GM19372 (cell line): ENCODE measurements around the gene IFFO2.
A peak's percentile ranks its signal among the peaks of the same experiment; 100 is the strongest.

Experiments
- ATAC-seq: cut with Tn5 transposase; IDR thresholded peaks from one replicate; pipeline ENCODE4 v1.9.1; 2021; ENCODE audit warnings: mild to moderate bottlenecking, low read depth, moderate library complexity; ENCODE audit not compliant: unreplicated experiment

Gene IFFO2

DNA sequence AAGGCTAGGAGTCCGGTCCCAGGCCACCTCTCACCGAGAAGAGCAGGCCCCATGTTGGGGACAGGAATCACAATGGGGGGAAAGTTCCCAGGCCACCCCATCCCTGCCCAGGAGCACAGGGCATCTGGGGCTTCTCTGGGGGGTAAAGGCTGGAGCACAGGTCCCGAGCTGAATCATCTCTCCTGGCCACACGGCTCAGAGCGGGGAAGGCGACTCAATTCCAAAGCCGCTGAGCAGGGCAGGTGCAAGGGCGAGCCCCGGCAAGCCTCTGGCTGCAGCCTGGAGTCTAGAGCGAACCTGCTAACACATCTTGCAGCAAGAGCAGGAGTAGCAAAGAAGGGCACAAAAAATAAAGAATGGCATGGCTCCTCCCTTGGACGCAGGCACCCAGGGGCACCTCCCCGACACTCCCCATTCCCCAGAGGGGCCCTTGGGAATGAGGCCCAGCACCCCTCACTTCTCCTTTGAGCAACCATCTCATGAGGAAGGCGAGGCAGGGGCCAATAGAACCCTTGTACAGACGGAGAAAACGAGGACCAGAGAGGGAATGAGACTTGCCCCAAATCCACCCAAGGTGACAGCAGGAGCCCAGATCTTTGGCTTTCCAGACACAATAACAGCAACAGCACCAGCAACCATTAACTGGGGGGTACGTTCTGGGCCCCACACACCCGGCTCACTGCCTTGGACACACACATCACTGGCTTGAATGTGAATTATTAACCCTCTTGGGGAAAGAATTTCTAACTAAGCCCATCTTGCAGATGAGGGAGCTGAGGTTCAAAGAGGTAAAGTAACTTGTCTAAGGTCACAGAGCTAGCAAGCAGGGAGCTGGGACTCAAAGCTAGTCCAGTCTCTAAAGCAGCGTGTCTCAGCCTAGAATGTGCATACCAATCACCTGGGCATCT lies 33.4 kb downstream of the IFFO2 start:
- ATAC-seq = no peak

DNA sequence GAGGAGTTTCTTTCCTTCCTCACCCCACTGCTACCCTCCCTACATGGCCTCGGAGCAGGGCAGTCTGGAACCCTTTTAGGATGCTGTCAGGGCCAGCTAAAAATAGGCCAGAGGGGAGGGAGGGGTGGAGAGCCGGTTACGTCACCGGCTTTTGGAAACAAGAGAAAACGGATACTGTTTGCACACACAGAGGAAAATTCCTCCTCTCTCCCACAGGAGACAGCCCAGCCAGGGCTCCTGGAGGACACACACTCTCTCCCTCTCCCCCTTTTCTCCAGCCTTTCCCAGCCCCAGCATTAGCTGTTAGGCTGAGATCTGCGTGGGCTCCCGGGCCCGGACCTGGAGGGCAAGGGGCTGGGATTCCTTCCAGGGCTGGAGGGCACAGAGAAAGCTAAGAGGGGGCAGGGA lies 34.2 kb downstream of the IFFO2 start:
- no peak for ATAC-seq

DNA sequence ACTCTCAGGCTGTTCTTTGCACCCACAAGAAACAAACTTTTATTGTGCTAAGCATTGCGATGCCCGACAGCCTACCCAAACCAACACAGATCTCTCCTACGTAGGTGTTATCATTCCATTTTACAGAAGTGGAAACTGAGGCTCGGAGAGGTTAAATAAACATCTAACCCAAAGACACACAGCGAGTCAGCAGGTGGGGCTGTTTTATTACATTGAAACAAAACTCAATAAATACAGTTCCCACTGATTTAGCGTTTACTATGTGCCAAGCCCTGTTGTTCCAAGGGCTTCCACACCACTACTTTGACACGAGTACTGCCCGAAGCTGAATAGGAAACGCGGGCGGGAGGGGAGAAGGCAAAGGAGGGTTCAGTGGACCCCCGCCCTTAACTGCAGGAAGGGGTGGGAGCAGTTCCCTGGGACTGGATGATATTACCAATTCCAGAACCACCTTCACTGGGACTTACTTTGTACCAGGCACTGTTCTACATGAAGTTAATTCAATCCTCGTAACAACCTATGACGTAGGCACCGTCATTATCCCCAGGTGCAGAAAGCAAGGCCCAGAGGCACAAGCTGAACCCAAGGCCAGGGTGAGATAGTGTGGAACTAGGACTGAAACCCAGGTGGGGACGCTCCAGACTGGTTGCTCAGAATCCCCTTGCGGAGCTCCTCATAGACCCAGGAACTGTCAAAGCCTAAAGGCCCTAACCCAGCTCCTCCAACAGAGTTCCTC lies 34.8 kb downstream of the IFFO2 start:
- ATAC-seq = no peak

DNA sequence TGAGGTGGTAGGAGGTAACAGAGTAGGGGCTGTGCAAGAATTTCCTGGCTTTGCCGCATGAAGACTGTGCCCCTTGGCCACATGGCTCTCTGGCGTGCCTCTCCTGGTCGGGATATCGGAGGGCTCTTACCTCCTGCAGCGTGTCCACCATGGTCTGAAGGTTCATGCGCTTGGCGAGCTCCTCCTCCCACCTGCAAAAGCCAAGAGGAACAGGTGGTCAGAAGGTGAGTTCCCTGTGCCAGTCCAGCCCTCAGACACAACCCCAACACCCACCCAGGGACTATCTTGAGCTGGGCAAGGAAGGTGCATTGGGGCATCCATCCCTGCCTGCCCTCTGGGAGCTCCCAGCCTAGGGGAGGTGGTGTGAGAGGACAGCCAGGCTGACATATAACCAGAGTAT lies 35.5 kb downstream of the IFFO2 start:
- ATAC-seq = no peak

DNA sequence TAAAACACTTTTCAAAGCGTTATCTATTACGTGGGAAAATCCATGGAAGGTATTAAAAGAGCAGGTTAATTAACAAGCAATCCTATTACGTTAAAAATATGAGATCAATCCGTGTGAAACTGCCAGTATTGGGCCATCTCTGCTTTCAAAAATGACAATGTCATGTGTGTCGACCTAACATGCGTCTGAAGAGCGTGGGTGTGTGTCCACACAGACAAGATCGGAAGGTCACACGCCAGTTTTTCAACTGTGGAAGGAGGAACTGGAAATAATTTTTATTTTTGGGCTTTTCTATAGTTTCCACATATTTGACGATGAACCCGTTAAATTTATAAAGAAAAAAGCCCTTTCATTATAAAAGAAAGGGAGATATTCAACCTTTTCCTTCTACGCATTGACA lies 36.5 kb downstream of the IFFO2 start:
- no peak for ATAC-seq

DNA sequence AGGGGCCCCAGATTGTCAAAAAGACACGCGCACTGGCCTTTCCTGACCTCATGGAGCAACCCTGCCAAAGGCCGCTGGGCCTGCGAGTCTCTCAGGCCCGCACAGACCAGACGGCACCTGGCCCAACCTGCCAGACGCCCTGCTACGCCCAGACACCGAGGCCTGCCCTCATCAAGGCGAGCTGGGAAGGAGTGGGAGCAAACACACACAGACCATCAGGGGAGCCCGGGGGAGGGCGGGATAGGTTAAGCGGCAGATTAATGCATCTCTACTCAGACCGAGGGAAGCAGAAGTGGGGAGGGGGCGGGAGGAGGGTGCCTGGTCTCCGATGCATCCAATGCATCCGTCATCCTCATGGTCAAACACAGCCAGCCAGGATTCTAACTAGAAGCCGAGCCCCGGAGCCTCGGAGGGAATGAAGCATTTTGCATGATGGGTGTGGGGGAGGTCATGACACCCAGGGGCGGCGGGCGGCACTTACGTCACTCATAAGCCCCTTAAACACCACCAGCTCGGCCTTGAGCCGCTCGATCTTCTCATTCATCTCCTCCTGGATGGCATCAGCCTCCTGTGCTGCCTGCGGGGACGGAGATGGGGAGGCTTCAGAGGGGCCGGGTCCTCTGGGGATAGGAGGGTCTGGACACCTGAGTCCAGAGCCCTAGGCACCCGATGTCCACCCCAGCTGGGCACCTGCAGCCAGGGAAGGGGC lies 37.1 kb downstream of the IFFO2 start:
- no peak for ATAC-seq

DNA sequence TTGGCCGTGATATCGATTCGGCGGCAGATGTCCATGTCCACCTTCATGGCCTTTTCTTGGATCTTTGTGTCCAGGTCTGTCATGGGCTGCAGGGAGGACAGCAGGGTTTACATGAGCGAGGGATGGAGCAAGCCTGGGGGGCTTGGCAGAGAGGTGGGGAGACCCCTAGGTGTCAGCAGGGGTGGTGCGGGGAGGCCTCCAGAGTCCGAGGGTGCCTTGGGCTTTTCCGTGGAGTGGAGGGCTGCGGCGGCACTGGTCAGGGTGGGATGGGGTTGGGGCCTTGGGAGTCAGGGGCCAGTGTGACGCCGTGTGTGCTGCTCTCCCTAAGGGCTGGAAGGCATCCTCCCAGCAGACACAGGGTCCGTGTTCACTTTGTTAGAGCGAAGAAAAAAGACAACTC lies 38.1 kb downstream of the IFFO2 start:
- no peak for ATAC-seq

DNA sequence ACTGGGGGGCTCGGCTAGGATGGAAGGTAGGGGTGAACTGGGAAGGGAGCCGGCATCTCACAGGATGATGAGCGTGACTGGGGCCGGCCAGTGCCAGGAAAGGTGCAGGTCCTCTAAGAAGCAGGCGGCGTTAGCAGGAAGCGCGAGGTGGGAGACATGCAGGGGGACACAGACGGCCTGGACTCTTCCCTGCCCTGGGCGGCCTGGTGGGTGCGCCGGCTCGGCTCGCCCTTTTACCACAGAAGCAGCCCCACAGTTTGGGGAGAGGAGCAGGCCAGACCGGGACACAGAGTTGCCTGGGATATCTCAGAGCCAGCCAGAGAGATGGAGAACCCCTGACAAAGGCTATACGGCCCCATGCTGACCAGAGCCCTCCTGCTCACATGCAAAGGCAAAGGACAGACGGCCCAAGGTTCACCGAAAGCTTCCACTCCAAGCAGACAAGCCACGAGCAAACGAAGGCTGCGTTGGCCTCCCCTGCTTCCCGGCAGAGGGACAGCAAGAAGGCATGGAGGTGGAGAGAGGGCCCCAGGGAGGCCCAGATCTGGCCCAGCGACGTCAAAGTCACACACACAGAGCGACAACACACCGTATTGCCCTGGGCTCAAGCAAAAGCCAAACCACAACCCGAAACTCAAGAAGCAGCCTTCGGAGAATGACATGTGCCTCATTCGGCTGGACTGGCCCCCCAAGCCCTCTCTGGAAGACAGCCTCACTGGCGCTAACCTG lies 39.2 kb downstream of the IFFO2 start:
- no peak for ATAC-seq

DNA sequence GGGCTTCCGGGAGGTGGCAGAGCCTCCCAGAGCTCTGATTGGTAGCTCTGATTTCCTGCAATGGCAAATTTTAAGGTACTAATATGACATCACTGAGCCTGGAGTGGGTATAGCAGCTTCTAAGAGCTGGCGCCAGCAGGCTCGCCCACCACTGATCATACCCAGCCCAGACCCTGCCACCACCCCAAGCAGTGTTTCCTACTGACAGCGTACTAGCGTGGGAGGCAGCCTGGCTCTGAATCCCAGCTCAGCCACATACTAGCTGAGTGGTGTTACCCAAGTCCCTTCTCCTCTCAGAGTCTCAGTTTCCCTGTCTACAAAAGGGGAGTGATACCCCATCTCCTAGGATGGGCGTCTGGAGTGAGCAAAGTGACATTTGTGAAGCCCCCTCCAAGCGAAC lies 41.1 kb downstream of the IFFO2 start:
- no peak for ATAC-seq

DNA sequence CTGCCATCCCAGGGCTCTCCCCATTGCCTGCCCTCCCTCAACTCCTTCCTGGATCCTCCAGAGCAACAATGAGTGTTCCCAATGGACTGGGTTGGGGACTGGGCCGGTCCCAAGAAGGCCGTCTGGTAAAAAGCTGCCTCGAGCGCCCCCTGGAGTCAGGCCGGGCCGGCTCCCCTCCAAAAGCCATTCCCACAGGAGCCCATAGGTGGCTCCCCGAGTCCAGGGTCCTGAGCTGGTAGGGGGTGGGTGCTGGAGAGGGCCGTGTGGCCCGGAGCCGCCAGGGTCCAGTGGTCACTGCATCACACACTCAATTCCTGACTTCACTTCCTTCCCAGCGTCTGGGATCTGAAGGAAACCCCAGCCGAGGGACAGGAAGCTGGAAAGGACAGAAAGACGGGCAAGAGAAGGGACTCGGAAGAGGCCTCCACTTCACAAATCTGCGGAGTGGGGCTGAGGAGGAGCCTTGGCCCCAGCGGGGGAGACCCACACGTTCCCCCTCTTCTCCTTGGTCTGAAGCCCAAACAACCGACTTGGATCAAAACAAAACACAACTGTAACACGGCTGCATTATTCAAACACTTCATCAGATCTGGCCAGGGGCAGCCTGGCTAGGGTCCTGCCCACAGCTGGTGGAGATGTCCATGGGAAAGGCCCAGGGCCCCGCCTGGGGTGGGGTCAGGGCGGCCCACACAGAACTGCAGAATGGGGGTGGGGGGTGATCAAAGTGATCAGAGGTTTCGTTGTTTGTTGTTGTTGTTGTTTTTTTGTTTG lies 43.2 kb downstream of the IFFO2 start:
- ATAC-seq = no peak

DNA sequence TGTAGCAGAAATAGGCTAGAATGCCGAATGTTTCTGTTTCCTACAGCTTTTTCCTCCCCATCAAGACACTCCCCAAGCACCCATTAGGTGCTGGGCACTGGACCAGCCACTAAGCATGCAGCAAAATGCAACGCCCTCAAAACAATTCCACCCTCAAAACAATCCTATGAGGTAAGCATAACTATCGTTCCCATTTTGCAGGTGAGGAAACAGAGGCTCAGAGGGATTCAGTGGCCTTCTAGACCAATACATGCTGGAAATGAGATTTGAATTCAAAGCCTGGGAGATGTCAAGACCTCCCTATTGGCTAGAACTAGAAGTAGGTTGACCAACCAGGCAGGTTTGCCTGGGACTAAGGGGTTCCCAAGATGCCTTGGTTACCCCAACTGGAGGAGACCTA lies 43.9 kb downstream of the IFFO2 start:
- ATAC-seq = no peak

DNA sequence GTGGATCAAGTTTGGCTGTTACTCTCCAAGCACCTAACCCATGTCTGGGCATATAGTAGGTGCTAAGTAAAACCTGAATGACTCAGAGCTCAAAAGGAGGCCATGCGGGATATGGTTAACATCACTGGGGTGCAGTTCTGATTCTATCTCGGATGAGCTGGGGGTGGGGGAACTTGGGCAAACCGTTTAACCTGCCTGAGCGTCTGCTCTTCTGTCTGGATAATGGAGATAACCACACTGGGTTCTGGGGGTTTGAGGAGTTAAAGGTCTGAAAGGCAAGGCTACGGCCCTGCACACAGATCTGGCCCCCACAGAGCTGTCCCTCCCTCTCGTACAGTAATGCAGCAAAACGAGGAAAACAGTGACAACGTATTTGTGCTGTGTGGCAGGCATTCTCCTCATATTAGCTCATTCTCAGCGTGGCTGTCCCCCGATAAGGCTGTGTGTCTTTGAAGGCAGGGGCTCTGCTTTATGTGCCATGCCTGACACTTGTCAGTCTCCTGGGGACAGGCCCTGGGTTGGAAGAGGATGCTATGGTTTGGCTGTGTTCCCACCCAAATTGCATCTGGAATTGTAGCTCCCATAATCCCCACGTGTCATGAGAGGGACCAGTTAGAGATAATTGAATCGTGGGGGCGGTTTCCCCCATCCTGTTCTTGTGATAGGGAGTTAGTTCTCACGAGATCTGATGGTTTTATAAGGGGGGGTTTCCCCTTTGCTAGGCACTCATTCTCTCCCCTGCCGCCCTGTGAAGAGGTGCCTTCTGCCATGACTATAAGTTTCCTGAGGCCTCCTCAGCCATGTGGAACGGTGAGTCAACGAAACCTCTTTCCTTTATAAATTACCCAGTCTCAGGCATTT lies 47.3 kb downstream of the IFFO2 start:
- no peak for ATAC-seq

DNA sequence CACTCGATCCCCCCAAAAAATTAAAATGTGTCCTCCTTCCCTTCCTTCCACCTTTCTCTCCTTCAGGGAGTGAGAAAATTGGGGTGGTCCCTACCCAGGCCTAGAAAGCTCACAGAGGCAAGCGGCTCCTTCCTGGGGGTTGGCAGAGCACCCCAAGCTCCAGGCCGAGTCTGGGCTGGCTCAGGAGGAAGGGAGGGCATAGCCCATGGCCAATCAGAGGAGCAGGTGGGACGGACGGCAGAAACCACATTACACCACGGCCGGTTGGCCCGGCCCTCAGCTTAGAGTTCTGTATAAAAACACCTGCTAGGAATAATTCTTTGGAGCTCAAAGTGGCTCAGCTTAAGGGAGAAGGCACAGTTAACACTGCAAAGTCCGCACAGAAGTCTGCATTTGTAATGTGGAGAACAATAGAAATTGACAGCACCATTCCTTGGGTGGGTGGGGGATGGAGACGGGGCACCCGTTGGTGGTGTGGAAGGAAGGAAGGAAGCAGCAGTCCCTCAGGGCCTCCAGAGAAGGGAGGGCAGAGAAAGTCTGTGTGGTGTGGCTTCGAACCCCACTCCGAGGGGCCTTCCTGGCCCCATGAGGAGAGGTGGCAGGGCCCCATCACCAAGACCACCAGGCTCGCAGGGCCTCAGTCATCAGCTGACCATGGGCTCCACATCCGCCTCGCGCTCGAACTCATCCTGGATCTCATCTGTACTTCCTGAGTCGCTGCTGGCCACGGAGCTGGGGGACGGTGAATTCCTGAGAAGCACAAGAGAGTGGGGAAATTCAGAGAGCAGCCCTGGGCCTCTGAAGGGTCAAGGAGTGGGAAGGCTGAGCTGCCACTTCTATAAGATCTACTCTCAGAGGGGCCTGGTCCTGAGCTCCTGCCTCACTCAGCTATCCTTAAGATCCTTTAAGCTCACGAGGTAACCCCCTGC lies 48.3 kb downstream of the IFFO2 start:
- ATAC-seq = no peak

DNA sequence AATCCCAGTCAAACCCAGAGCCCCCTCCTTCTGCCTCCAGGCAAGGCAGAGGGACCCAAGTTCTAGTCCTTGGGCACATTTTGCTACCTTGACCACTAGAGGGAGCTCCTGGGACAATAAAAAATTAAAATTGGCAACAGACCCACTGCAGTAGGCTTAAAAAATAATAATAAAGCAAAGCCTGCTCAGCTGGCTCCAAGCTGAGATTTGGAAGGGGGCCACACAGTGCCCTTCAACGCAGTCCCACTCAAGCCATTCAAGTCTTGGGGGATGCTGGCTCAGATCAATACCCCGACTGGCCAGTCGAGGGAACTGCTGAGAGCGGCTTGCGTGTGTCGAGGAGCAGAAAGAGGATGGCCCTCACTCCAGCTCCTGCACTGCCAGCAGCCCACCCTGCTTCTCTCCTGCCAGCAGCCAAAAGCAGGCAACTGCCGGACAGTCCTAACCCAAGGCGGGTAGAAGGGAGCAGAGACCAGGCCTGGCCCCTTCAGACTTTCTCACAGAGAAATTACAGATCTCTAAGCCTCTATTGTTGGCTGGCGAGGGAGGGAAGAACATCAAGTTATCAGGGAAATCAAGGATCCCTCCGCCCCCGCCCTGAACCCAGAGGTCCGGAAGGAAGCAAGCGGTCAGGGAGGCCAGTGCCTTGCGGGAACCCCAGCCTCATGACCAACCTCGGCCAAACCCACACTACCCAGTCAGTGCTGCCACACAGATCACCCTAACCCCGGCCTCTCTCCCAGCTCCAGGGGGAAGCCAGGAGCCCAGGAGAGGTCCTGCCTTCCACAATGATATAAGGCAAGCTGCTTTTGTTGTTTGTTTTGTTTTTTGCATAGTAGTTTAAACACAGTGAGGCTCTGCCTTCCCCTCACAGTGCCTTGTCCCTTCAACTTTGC lies 49.2 kb downstream of the IFFO2 start:
- no peak for ATAC-seq

DNA sequence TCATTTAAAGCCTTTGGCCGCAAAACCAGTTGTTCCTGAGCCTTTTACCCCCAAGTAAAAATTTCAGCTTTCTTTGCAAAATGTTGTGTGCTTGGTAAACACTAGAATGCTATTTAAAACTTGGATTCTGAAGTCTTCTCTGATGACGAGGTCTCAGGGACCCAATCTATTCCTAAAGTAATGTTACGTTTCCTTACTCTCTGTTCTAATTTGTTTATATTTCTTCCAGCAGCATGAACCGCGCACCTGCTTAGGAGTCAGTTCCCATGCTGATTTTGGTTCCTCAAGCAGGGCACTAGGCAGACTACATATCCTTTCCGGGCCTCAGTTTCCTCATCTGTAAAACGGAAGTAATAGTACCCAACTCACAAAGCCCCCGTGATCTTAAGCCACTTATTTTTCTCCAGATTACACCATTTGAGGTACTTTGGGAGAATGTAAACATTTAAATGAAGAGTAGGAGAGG lies 53.2 kb downstream of the IFFO2 start:
- ATAC-seq = no peak

DNA sequence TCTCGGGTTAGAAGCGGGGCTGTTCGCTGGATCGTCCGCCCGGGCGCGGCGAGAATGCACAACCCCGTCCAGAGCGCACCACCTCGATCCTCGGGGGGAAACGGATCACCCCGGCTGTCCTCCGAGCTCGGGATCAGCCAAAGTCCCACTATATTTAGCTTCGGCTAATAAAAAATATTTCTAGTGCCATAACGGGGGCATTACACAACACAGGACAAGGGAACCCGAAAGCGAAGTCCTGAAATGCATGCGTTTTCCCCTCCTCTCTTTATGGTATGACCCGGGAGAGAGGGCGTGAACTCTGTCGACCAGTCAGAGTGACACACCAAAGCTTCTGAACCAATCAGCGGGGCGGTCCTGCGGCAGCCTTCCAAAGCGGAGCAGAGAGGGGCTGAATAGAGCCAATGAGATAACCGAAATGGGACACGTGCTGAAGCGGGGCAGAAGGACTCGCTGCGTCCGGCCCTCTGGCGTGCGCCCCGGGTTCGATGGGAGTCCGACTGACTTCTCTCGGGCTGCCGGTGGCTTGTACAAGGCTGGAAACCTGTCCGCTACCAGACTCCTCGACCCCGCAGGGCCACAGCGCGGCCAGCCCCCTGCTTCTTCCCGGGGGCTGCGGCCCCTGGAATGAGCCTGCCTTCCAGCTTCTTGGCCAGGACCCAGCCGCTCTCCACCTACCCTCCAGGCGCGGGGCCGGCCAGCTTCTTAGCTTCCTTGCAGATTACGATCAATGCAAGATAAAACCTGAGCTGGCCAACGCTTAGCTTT lies 53.8 kb downstream of the IFFO2 start, which contains the start of gene ALDH4A1:
ALDH4A1 (minus strand) TSS at position 33 of the 768 bp plus-strand sequence; CDS start at position 1, 32 bp downstream.
- peak; percentile 97 for ATAC-seq
